ENCODE measurements around the gene MAP1S. TPM values are rescaled to one million over a fixed set of nuclear protein-coding genes. Genes with fewer than 3 reads are reported as not detected.

Gene MAP1S
- total and polyA plus RNA-seq, 2 of the 13 experiments (the other 11 are each of a cell fraction or from before 2014, with no cell fraction given), result 3.8 to 7.3 TPM

DNA sequence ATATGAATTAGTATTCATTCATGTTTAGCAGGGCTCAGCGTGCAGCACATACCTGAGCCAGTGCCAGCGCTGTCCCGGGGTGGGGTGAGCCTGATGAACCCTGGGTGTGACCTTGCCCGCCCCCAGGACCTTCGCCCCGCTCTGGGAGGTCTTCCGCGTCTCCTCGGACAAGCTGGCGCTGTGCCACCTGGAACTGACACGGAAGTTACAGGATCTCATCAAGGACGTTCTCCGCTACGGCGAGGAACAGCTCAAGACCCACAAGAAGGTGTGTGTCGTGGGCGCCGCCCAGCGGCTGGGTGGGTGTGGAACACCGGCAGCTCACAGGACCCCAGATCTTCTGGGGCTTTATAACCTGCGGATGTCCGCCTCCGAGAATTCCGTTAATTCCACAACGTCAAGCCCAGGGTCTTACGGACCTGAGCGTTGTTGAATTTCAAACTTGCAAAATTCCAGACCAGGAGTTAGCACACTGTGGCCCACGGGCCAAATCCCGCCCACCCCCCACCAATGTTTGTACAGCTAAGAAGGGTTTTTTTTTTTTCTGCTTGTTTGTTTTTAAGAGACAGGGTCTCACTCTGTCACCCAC lies 47.4 kb downstream of the MAP1S start (continued):
- TF ChIP-seq, protein P1, sequence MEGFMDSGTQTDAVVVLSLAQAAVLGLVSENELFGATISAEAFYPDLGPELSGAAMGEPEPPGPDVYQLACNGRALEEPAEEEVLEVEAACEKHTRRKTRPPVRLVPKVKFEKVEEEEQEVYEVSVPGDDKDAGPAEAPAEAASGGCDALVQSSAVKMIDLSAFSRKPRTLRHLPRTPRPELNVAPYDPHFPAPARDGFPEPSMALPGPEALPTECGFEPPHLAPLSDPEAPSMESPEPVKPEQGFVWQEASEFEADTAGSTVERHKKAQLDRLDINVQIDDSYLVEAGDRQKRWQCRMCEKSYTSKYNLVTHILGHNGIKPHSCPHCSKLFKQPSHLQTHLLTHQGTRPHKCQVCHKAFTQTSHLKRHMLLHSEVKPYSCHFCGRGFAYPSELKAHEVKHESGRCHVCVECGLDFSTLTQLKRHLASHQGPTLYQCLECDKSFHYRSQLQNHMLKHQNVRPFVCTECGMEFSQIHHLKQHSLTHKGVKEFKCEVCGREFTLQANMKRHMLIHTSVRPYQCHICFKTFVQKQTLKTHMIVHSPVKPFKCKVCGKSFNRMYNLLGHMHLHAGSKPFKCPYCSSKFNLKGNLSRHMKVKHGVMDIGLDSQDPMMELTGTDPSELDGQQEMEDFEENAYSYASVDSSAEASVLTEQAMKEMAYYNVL (CRISPR knock-in tag; IDR thresholded peaks at IDR 0.05; ENCODE audit: borderline replicate concordance), result no peak
- TF ChIP-seq, protein P2, sequence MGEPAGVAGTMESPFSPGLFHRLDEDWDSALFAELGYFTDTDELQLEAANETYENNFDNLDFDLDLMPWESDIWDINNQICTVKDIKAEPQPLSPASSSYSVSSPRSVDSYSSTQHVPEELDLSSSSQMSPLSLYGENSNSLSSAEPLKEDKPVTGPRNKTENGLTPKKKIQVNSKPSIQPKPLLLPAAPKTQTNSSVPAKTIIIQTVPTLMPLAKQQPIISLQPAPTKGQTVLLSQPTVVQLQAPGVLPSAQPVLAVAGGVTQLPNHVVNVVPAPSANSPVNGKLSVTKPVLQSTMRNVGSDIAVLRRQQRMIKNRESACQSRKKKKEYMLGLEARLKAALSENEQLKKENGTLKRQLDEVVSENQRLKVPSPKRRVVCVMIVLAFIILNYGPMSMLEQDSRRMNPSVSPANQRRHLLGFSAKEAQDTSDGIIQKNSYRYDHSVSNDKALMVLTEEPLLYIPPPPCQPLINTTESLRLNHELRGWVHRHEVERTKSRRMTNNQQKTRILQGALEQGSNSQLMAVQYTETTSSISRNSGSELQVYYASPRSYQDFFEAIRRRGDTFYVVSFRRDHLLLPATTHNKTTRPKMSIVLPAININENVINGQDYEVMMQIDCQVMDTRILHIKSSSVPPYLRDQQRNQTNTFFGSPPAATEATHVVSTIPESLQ (CRISPR knock-in tag; conservative IDR thresholded peaks at IDR 0.05), result no peak
- peak; percentile 29; the same call in 1 of the 2 replicates for TF ChIP-seq ZNF143 (CRISPR knock-in tag; IDR thresholded peaks at IDR 0.05)
- TF ChIP-seq HOXA9 (CRISPR knock-in tag; IDR thresholded peaks at IDR 0.05; ENCODE audit: borderline replicate concordance), result no peak
- TF ChIP-seq NFE2 (CRISPR knock-in tag; IDR thresholded peaks at IDR 0.05), result no peak
- peak; percentile 62 for TF ChIP-seq POGZ (CRISPR knock-in tag; IDR thresholded peaks at IDR 0.05)
- TF ChIP-seq SRSF1 (optimal IDR thresholded peaks at IDR 0.05; ENCODE audit: low read depth, low read length), result no peak
- no peak for TF ChIP-seq TEAD2 (CRISPR knock-in tag; IDR thresholded peaks at IDR 0.05)
- no peak for TF ChIP-seq SATB2 (CRISPR knock-in tag; IDR thresholded peaks at IDR 0.05)
- no peak for TF ChIP-seq DRAP1 (CRISPR knock-in tag; IDR thresholded peaks at IDR 0.05)
- 0 out of 2 replicates have a peak, but pooled peaks have one; percentile 14 for TF ChIP-seq SNAPC4 (CRISPR knock-in tag; IDR thresholded peaks at IDR 0.05)
- no peak for TF ChIP-seq IKZF1 (IDR thresholded peaks at IDR 0.05)
- TF ChIP-seq, protein P3, sequence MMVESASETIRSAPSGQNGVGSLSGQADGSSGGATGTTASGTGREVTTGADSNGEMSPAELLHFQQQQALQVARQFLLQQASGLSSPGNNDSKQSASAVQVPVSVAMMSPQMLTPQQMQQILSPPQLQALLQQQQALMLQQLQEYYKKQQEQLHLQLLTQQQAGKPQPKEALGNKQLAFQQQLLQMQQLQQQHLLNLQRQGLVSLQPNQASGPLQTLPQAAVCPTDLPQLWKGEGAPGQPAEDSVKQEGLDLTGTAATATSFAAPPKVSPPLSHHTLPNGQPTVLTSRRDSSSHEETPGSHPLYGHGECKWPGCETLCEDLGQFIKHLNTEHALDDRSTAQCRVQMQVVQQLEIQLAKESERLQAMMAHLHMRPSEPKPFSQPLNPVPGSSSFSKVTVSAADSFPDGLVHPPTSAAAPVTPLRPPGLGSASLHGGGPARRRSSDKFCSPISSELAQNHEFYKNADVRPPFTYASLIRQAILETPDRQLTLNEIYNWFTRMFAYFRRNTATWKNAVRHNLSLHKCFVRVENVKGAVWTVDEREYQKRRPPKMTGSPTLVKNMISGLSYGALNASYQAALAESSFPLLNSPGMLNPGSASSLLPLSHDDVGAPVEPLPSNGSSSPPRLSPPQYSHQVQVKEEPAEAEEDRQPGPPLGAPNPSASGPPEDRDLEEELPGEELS (CRISPR knock-in tag; IDR thresholded peaks at IDR 0.05), result peak; percentile 77; the same call in 1 of the 2 replicates
- TF ChIP-seq ZBTB7A (CRISPR knock-in tag; IDR thresholded peaks at IDR 0.05), result peak; percentile 91
- TF ChIP-seq LBX2 (CRISPR knock-in tag; IDR thresholded peaks at IDR 0.05; ENCODE audit: borderline replicate concordance), result no peak
- peak; percentile 74 for TF ChIP-seq KAT8 (CRISPR knock-in tag; IDR thresholded peaks at IDR 0.05)
